Measurements from ENCODE around the gene ARAF.

GRCh38 chrX:47574547-47575301 lies 13.7 kb downstream of the ARAF start:
- TF ChIP-seq, protein P1, sequence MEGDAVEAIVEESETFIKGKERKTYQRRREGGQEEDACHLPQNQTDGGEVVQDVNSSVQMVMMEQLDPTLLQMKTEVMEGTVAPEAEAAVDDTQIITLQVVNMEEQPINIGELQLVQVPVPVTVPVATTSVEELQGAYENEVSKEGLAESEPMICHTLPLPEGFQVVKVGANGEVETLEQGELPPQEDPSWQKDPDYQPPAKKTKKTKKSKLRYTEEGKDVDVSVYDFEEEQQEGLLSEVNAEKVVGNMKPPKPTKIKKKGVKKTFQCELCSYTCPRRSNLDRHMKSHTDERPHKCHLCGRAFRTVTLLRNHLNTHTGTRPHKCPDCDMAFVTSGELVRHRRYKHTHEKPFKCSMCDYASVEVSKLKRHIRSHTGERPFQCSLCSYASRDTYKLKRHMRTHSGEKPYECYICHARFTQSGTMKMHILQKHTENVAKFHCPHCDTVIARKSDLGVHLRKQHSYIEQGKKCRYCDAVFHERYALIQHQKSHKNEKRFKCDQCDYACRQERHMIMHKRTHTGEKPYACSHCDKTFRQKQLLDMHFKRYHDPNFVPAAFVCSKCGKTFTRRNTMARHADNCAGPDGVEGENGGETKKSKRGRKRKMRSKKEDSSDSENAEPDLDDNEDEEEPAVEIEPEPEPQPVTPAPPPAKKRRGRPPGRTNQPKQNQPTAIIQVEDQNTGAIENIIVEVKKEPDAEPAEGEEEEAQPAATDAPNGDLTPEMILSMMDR (conservative IDR thresholded peaks at IDR 0.05): no peak
- TF ChIP-seq EZH2 (IDR thresholded peaks at IDR 0.05; ENCODE audit: low read depth): no peak
